ENCODE measurements around the gene RNF217.

DNA sequence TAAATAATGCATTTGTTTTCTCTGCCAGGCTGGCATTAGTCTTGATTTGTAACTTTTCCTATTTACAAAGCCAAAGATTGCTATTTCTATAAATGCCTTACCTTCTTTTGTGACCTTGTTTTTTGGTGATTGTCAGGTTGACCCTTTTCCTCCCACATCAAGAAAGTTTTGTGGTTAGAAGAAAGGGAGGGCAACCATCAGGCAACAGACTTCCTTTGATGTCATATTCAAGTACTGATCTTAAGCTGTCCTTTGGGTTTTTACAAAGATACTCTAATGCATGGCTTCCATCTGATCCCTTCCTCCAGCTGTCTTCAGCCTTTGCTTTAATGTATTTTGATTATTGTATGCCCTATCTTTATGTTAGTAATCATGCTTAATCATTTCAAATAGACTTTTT is 23.9 kb downstream of the RNF217 start:
- TF ChIP-seq CTCF (IDR thresholded peaks at IDR 0.05 in 4 of 5, conservative IDR thresholded peaks at IDR 0.05 in 1 of 5) (no peak), POLR2A (IDR thresholded peaks at IDR 0.05) (no peak)
